HK-2 (cell line): Measurements from ENCODE around the gene DUXB.

Experiments
- DNase-seq: peaks from one replicate; pipeline ENCODE4 v3.0.0-alpha.2; 2018; ENCODE audit not compliant: unreplicated experiment

Gene DUXB

GRCh38 chr16:75701361-75701760 lies at the start of gene DUXB:
TSS of gene DUXB (minus strand) at chr16:75701461. CDS start at chr16:75701418, 43 bp downstream.
- no peak for DNase-seq

GRCh38 chr16:75750528-75750927 lies 49.3 kb upstream of the DUXB start:
- no peak for DNase-seq

GRCh38 chr16:75746359-75746758 lies 45.1 kb upstream of the DUXB start:
- DNase-seq = no peak

GRCh38 chr16:75745823-75746222 lies 44.6 kb upstream of the DUXB start:
- DNase-seq = no peak

GRCh38 chr16:75745242-75745641 lies 44.0 kb upstream of the DUXB start:
- no peak for DNase-seq

GRCh38 chr16:75742424-75743047 lies 41.3 kb upstream of the DUXB start:
- no peak for DNase-seq

GRCh38 chr16:75733305-75734211 lies 32.3 kb upstream of the DUXB start:
- no peak for DNase-seq

- no peak for DNase-seq
Observed at GRCh38 chr16:75732871-75733270, 31.6 kb upstream of the DUXB start.

- DNase-seq = no peak
Observed at GRCh38 chr16:75727221-75727620, 26.0 kb upstream of the DUXB start.

GRCh38 chr16:75726390-75726789 lies 25.1 kb upstream of the DUXB start, which contains the start of gene CPHXL:
TSS of gene CPHXL (minus strand) at chr16:75726490. CDS start at chr16:75726442, 48 bp downstream.
- DNase-seq = no peak

GRCh38 chr16:75718452-75718851 lies 17.2 kb upstream of the DUXB start:
- no peak for DNase-seq

GRCh38 chr16:75714661-75715060 lies 13.4 kb upstream of the DUXB start:
- no peak for DNase-seq

- DNase-seq = no peak
Observed at GRCh38 chr16:75710344-75710743, 9.1 kb upstream of the DUXB start.

- no peak for DNase-seq
Observed at GRCh38 chr16:75703306-75703705, 2.0 kb upstream of the DUXB start.

- DNase-seq = no peak
Observed at GRCh38 chr16:75702242-75702641, 981 bp upstream of the DUXB start.

- DNase-seq = no peak
Observed at GRCh38 chr16:75697571-75697970, 3.7 kb downstream of the DUXB start.

GRCh38 chr16:75695708-75696107 lies 5.6 kb downstream of the DUXB start:
- DNase-seq = no peak

GRCh38 chr16:75687361-75687760 lies 13.9 kb downstream of the DUXB start:
- no peak for DNase-seq

GRCh38 chr16:75682308-75682707 lies 19.0 kb downstream of the DUXB start:
- no peak for DNase-seq

- DNase-seq = no peak
Observed at GRCh38 chr16:75679366-75679765, 21.9 kb downstream of the DUXB start.

- DNase-seq = no peak
Observed at GRCh38 chr16:75676909-75677308, 24.4 kb downstream of the DUXB start, which contains the start of gene CPHXL2. TSS of gene CPHXL2 (minus strand) at chr16:75677009. CDS start at chr16:75676999, 10 bp downstream.

- DNase-seq = no peak
Observed at GRCh38 chr16:75667503-75667902, 33.8 kb downstream of the DUXB start.

GRCh38 chr16:75660726-75661302 lies 40.4 kb downstream of the DUXB start:
- DNase-seq = no peak
